H54 (cell line): Measurements from ENCODE around the gene DNAJC8.

Experiments used
- DNase-seq: peaks from one replicate; pipeline ENCODE4 v3.0.0; 2011; ENCODE audit warnings: low spot score, mixed read lengths; ENCODE audit not compliant: insufficient read length
- FAIRE-seq: peaks from 3 replicates; lab custom pipeline; 2011; peaks lifted over from hg19 to GRCh38; lab: Jason Lieb, UNC
- POLR2A ChIP-seq: IDR thresholded peaks from 2 replicates; pipeline ENCODE4 v1.6.1; 2011; ENCODE audit warnings: low read depth, mild to moderate bottlenecking, low read length

The DNAJC8 gene

DNA sequence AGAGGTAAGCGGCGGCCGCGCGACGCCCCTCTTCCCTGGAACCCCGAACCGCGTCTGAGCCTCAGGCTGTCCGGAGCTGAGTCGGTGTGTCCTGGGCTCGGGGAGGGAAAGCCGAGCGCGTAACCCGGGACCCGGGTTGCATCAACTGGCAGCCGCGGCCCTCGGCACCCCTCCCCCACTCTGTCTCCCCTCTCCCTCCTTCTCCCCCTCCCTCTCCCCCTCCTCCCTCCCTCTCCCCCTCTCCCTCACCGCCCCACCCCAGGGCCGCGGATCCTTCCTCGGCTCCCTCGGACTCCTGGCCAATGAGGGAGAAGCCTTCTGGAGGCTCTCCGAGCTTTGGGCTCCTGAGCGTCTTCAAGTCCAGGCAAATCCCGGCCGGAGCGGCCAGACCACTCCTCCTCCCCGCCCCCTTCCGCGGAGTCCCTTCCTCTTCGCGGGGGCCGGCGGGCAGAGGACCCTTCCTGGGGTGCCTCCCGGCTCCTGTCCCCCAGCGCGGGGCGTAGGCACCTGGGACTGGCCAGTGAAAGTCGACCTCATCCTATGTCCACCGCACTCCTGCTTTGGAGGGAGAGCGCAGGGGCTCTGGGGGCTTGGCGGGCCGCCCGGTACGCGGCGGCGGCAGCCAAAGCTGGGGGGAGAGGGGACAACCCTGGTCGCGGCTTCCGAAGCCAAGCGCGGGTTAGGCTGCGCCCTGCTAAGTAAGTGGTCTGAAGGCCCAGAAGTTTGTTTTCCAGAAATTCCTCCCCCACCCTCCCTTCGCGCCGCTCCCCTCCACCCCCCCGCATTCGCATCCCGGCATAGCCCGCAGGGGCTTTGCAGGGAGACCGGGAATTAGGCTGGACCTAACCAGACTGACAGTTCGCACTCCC is 27.3 kb upstream of the DNAJC8 start:
- no peak for FAIRE-seq
- TF ChIP-seq POLR2A = no peak
- no peak for DNase-seq

GRCh38 chr1:28259252-28259933 is 26.6 kb upstream of the DNAJC8 start, which contains the start of gene SESN2:
SESN2 (plus strand) TSS chr1:28259518; CDS start chr1:28259848, 330 bp downstream.
- TF ChIP-seq POLR2A = peak; percentile 92
- DNase-seq = peak; percentile 89
- FAIRE-seq = peak; percentile 87

DNA sequence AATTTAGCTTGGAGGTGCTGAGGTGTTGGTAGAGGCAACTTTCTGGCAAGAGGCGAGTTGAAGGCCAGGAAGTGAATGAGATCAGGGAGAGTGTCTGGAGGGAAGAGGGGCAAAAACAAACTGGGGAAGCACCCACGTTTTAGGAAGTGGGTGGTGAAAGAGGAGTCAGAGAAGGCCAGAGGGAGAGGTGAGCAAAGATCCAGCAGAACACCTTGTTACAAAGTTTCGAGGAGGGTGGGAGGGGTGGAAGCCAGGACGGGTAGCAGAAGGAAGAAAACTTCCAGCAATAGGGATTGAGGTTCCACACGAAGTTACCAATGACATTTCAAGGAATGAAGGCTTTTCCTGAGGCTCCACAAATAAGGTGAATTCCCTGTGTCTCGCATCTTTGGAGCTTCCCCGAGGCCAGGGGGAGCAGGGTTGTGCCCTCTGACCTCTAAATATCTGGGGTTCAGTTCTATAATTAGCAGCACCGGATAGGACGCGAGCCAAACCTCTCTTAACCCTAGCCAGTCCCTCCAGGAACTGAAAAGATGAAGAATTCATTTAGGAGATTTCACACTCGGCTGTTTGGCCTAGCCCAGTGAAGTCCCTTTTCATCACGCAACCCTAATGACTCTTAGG is 25.9 kb upstream of the DNAJC8 start:
- no peak for TF ChIP-seq POLR2A
- DNase-seq = no peak
- no peak for FAIRE-seq

- no peak for TF ChIP-seq POLR2A
- no peak for DNase-seq
- FAIRE-seq = no peak
These were observed 24.9 kb upstream of the DNAJC8 start for GRCh38 chr1:28257736-28258135.

DNA sequence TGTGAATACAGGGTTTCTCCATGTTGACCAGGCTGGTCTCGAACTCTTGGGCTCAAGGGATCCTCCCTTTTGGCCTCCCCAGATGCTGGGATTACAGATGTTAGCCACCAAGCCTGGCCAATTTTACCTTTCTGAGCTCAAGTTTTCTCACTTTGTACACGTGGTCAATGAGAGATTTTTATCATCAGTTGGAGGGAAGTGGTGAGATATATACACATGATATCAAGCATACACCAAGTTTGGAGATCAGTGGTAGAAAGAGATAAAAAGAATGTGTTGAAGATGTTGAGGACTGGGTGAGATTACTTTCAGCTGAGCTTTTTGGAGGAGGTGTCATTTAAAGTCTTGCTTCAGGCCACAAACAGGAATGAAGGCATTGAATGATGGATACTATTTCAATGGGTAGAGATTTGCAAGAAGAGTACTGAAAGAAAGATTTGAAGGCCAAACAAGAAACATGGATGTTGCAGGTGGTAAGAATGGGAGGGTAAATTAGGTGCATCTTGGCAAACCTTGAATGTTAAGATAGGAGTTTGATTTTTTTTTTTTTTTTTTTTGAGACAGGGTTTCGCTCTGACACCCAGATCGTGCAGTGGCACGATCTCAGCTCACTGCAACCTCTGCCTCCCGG is 23.5 kb upstream of the DNAJC8 start:
- no peak for TF ChIP-seq POLR2A
- FAIRE-seq = no peak

GRCh38 chr1:28249866-28250295 is 17.1 kb upstream of the DNAJC8 start:
- TF ChIP-seq POLR2A = no peak
- FAIRE-seq (no peak), DNase-seq (no peak)

More for the DNA sequence above, 23.5 kb upstream of the DNAJC8 start:
- no peak for DNase-seq

GRCh38 chr1:28249013-28249865 is 16.4 kb upstream of the DNAJC8 start:
- no peak for DNase-seq
- peak; percentile 50 for FAIRE-seq
- TF ChIP-seq POLR2A = no peak

- DNase-seq = no peak
- FAIRE-seq = peak; percentile 69
These were observed 15.6 kb upstream of the DNAJC8 start for GRCh38 chr1:28248273-28249012.

DNA sequence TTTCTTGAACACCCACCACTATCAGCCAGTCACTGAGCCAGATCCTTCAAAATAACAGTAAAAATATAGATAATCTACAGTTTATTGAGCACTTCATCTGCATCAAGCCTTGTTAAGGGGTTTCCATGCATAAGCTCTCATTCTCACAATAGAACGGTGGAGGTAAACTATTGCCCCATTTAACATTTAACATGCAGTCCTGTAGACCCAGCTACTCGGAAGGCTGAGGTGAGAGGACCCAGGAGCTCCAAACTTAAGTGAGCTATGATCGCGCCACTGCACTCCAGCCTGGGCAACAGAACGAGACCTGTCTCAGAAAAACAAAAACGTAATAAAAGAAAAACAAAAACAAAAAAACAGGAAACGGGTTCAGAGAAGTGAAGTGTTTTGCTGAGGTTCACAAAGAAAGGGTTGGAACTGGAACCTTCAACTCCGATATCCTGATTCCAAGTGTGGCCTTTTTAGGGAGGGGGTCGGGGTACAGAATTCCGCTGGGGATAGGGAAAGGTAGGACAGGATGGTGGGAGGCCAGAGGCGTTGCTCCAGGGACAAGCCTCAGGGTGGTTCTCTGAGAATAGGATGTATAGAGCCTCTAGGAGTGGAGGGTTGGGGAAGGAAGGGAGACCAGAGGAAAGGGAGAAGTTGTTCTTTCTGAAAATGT is 14.9 kb upstream of the DNAJC8 start:
- FAIRE-seq (no peak), DNase-seq (no peak)
- TF ChIP-seq POLR2A = no peak

More at GRCh38 chr1:28248273-28249012, 15.6 kb upstream of the DNAJC8 start:
- TF ChIP-seq POLR2A = no peak

DNA sequence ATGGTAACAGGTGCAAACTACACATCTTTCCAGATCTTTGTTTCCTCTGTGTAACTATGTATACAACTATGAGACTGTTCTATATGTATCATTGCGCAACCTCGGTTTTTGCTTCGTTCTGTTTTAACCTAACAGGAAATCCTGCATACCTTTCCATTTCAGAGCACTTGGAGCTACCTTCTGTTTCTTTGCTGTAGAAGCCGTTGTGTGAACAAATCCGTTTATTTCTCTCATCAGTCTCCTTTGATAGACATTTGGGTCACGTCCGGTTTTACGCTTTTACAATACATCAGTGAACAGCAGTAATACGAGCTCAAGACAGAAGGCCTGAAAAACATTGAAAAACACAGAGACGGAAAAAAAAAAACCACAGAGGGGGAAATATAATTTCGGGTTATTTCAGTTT is 13.6 kb upstream of the DNAJC8 start:
- FAIRE-seq (no peak), DNase-seq (no peak)
- no peak for TF ChIP-seq POLR2A

GRCh38 chr1:28244549-28245251 is 11.9 kb upstream of the DNAJC8 start:
- DNase-seq (no peak), FAIRE-seq (no peak)
- TF ChIP-seq POLR2A = no peak
